T-helper 22 cell (primary cell): ENCODE results near the gene NDUFAF7.
"Not testable (repeated sequence)": the region's sequence is repeated elsewhere in the genome, so short reads cannot be mapped to it uniquely, and the experiment has no call there.

Source experiments
- DNase-seq: peaks from one replicate; pipeline ENCODE4 v3.0.0-alpha.2; 2020; ENCODE audit warnings: low read depth

Gene NDUFAF7

DNA sequence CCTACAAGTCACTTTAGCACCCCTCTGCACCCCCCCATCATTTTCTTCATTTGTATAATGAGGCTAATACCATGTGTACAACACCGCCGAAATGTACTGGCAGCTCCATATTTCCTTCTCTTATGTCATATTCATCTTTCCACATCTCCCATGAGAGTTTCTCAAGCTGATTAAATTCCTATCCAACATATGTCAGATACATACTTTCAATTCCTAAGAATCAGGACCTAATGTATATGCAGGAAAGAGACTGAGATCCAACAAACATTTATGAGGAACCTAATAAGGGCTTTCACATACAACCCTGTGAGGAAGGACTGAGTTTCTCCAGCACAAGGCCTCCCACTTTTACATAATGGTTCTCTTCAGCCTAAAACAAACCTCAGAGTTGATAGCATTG, 51.3 kb downstream of the NDUFAF7 start:
- no peak for DNase-seq

DNA sequence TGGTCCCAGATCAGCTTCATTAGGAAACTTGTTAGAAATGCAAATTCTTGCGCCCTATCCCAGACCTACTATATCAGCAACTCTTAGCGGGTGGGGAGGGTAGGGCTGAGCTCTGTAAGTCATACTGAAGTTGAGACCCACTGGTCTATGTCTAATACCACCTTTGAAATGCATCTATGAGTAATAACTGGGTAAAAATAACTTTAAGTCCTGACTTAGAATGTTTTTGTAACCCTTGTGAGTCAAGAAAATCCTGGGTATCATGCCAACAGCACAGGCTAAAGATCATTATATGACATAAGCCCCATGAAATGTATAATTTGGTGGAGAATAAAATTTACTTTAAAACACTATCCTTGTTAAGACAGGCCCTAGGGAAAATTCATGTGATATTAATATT, 51.7 kb downstream of the NDUFAF7 start:
- no peak for DNase-seq

DNA sequence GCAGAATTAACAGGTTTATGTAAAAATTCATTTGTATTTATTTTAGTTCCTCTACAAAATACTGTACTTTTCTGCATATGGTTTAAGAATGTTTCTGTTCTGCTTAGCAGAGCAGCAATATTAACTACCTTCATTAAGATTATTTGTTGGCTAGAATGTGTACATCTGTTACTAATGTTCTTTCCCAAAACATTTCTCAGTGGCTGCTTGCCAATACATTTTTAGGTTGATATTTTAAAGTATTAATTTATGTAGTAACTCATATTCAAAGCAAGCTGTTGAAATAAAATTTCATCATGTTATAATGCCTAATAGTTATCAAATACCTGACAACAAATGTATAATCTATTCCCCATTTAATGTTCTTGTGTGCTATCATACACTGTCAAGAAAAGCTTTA, 52.9 kb downstream of the NDUFAF7 start:
- no peak for DNase-seq

- DNase-seq, result no peak
These were observed 56.5 kb downstream of the NDUFAF7 start for GRCh38 chr2:37287966-37288365.

DNA sequence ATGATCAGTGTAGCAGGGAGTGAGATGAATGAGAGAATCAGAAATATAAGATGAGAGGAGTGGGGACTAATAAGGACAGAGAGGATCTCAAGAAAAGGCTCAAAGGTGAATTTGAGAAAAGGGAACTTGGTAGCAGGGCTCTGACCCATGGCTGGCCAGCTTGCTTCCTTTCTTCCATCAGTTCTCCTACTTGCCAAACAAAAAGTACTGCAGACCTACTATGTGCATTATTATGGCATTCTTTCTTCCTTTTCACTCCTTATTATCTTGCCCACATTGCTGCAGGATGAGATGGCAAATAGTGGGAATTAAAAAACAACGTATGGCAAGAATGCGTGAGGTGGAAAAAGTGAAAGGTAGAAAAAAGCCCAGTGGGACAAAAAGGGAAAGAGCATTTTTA, 60.2 kb downstream of the NDUFAF7 start:
- DNase-seq, result no peak

- DNase-seq, result not testable (repeated sequence)
These were observed 63.4 kb downstream of the NDUFAF7 start for GRCh38 chr2:37294858-37295257.

GRCh38 chr2:37295469-37296073, 64.1 kb downstream of the NDUFAF7 start:
- DNase-seq, result no peak

DNA sequence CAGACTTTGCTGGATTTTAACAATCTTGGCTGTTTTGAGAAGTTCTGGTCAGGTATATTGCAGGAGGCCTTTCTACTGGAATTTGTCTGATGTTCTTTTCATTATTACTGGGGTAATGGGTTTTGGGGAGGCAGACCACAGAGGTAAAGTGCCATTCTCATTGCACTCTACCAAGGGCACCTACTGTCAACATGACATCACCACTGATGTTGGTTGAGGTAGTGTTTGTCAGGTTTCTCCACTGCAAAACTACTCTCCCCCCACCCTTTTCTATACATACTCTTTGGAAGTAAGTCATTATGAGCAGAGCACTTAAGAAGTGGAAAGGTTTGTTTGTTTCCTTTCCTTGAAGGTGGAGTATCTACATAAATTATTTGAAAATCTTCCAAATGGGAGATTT, 66.2 kb downstream of the NDUFAF7 start:
- DNase-seq, result no peak
